H1 (cell line): ENCODE data around the gene TOB2. TPM values are rescaled to one million over a fixed set of nuclear protein-coding genes. Genes with fewer than 3 reads are reported as not detected.

Experiments used
- BACH1 ChIP-seq: IDR thresholded peaks from 2 replicates; pipeline ENCODE4 v1.6.1; 2012; ENCODE audit warnings: low read length, improper control_type of control experiment
- BRCA1 ChIP-seq: IDR thresholded peaks from 2 replicates; pipeline ENCODE4 v1.6.1; 2012; ENCODE audit warnings: low read depth, low read length, improper control_type of control experiment
- CBX5 ChIP-seq: fragments of 300-800, 300-1000 bp; sonication (generic); IDR thresholded peaks from 2 replicates; pipeline ENCODE4 v1.7.1; 2016; ENCODE audit warnings: antibody characterized with exemption, low read length, low read depth
- CHD7 ChIP-seq: fragments of 300-600 bp; sonication (generic); IDR thresholded peaks from 2 replicates; pipeline ENCODE4 v1.7.1; 2012; ENCODE audit warnings: low read length, moderate library complexity, mild to moderate bottlenecking, inconsistent platforms; ENCODE audit not compliant: insufficient replicate concordance
- GABPA ChIP-seq: IDR thresholded peaks from 2 replicates; pipeline ENCODE4 v1.6.1; 2011; ENCODE audit warnings: mild to moderate bottlenecking, low read length, moderate library complexity, borderline replicate concordance; ENCODE audit not compliant: insufficient read depth
- JUN ChIP-seq: IDR thresholded peaks from 2 replicates; pipeline ENCODE4 v1.6.1; 2011; ENCODE audit warnings: low read depth, mild to moderate bottlenecking, improper control_type of control experiment, low read length
- NANOG ChIP-seq: IDR thresholded peaks from 2 replicates; pipeline ENCODE4 v1.6.1; 2011; ENCODE audit warnings: low read length, low read depth, mild to moderate bottlenecking, inconsistent platforms; ENCODE audit not compliant: insufficient read depth, poor library complexity, severe bottlenecking
- SAP30 ChIP-seq: fragments of 300-600 bp; sonication (generic); IDR thresholded peaks from 2 replicates; pipeline ENCODE4 v1.7.1; 2012; ENCODE audit warnings: low read length, moderate library complexity, mild to moderate bottlenecking, inconsistent platforms; ENCODE audit not compliant: insufficient read depth, insufficient replicate concordance
- SIX5 ChIP-seq: IDR thresholded peaks from 2 replicates; pipeline ENCODE4 v1.6.1; 2011; ENCODE audit warnings: mild to moderate bottlenecking, low read depth, low read length
- SP4 ChIP-seq: IDR thresholded peaks from 2 replicates; pipeline ENCODE4 v1.6.1; 2012; ENCODE audit warnings: low read length, inconsistent platforms
- polyA plus RNA-seq, 7 experiments: library from polyadenylated mRNA; depleted of rRNA in 3 of 7; stranded (reverse) in 5 of 7; unstranded in 2 of 7; fragments of >200 nt in 5 of 7; fragments of 200-250 nt in 2 of 7; gene quantifications; 1 replicate in 5 of 7; 2 replicates in 1 of 7; 4 replicates in 1 of 7; pipeline versions ENCODE4 v1.2.1 to v1.2.3, GENCODE V29; 2011 to 2013; ENCODE audit warnings: missing spikeins in 2 of 7, mixed read lengths in 2 of 7
- total RNA-seq: library from RNA; stranded (reverse); fragmentation: NEBNext Ultra II Directional; extraction: Animal tissue kit (Norgen Biotek cat#: 25700); gene quantifications from 2 replicates; pipeline ENCODE4 v1.2.1, GENCODE V29; 2021

The TOB2 gene
- total and polyA plus RNA-seq, 2 of the 8 experiments (the other 6 are each of a cell fraction or from before 2014, with no cell fraction given) = 27.0 to 54.1 TPM

DNA sequence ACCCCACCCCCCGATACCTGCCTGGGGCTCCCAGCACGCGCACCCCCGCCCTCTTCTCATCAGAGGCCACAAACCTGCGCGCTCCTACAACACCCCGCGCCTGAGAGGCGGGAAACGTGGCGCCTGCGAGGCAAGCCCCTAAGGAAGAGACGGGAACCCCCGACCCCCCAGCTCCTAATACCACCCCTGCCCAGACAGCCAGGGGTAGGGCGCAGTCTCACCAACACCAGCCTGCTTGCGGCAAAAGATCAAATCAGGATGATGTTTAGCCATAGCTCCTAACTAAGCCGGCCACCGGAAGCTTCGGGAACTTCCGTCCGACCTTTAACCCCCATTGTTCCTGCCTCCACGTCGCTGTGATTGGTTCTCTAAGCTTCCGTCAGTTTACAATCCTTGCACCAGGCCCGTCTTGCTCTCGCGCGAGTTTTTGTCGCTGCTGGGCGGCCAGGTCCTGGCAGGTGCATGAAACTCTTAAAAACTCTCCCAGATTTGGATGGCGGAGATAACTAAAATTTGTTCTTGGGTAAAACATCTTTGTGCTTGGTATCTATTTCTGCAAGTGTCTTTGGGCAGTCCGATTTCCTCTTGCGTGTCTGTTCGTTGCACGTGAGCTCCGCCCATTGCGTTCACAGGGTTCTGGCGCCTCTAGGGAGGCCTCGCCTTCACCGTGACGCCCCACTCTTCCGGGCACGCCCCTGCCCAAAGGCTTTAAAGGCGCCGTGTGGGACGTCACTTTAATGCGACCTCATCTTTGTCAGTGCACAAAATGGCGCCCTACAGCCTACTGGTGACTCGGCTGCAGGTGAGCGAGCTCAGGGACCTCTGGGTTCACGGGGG is 22.0 kb upstream of the TOB2 start, which contains the start of the genes ACO2 and PHF5A (continued):
- TF ChIP-seq CHD7 (no peak), JUN (no peak), CBX5 (no peak), SAP30 (peak; percentile 76), BACH1 (peak; percentile 44), NANOG (no peak), SP4 (peak; percentile 85; the same call in 1 of the 2 replicates), BRCA1 (peak; percentile 74), GABPA (peak; percentile 93), SIX5 (0 out of 2 replicates have a peak, but pooled peaks have one; percentile 16)
